K562 (cell line): ENCODE results near the gene AK4. TPM values are rescaled to one million over a fixed set of nuclear protein-coding genes. Genes with fewer than 3 reads are reported as not detected.

Experiments
- BMI1 ChIP-seq: fragments of 150-350 bp; IDR thresholded peaks from 2 replicates; pipeline ENCODE4 v1.6.1; 2014; ENCODE audit warnings: low read length
- CBX3 ChIP-seq, 2 experiments: IDR thresholded peaks; 1 replicate in 1 of 2; 2 replicates in 1 of 2; pipeline ENCODE4 v1.6.1; 2012; ENCODE audit warnings: inconsistent platforms in 2 of 2, low read length in 2 of 2, borderline replicate concordance in 1 of 2, control low read depth in 1 of 2
- DLX4 ChIP-seq: fragments of 250-450 bp; sonication (Bioruptor Pico); IDR thresholded peaks from 2 replicates; pipeline ENCODE4 v1.6.1; 2021; ENCODE audit warnings: mild to moderate bottlenecking
- FIP1L1 ChIP-seq: fragments of 200-400 bp; formaldehyde crosslinking; IDR thresholded peaks from 2 replicates; pipeline ENCODE4 v1.6.1; 2018; ENCODE audit warnings: mild to moderate bottlenecking, low read depth, low read length; ENCODE audit not compliant: poor library complexity, severe bottlenecking
- FOXA1 ChIP-seq: fragments of 450-650 bp; IDR thresholded peaks from 2 replicates; pipeline ENCODE4 v1.6.1; 2016; ENCODE audit warnings: mild to moderate bottlenecking, borderline replicate concordance
- GTF3C2 ChIP-seq: IDR thresholded peaks from 3 replicates; pipeline ENCODE4 v1.6.1; 2011; ENCODE audit warnings: borderline replicate concordance, mild to moderate bottlenecking, moderate library complexity; ENCODE audit not compliant: insufficient read length; ENCODE audit errors: extremely low read depth
- LEF1 ChIP-seq: fragments of 450-650 bp; IDR thresholded peaks from 2 replicates; pipeline ENCODE4 v1.6.1; 2016; ENCODE audit warnings: mild to moderate bottlenecking
- MEF2A ChIP-seq: IDR thresholded peaks from 2 replicates; pipeline ENCODE4 v1.6.1; 2011; ENCODE audit warnings: low read depth, mild to moderate bottlenecking, low read length, moderate library complexity; ENCODE audit not compliant: control insufficient read depth
- NR1H2 ChIP-seq: sonication (generic); formaldehyde crosslinking; IDR thresholded peaks from 2 replicates; pipeline ENCODE4 v1.4.0; 2020; ENCODE audit warnings: mild to moderate bottlenecking, missing genetic modification reagents
- PML ChIP-seq: IDR thresholded peaks from 2 replicates; pipeline ENCODE4 v1.6.1; 2012; ENCODE audit warnings: low read length, inconsistent platforms
- RAD51 ChIP-seq: fragments of 450-650 bp; IDR thresholded peaks from 2 replicates; pipeline ENCODE4 v1.7.1; 2016; ENCODE audit warnings: low read depth, mild to moderate bottlenecking, borderline replicate concordance
- RFX1 ChIP-seq: fragments of 450-650 bp; IDR thresholded peaks from 2 replicates; pipeline ENCODE4 v1.6.1; 2016; ENCODE audit warnings: mild to moderate bottlenecking, moderate library complexity
- SIN3A ChIP-seq, 2 experiments: fragments of 150-350 bp in 1 of 2; IDR thresholded peaks; 2 replicates each; pipeline ENCODE4 v1.6.1; 2011 to 2016; ENCODE audit warnings: borderline replicate concordance in 2 of 2, low read depth in 2 of 2, low read length in 2 of 2, mild to moderate bottlenecking in 2 of 2, moderate library complexity in 2 of 2; ENCODE audit not compliant: control insufficient read depth in 1 of 2
- SLC30A9 ChIP-seq: fragments of 250-450 bp; sonication (Bioruptor Pico); IDR thresholded peaks from 2 replicates; pipeline ENCODE4 v1.8.0; 2022; ENCODE audit warnings: mild to moderate bottlenecking, moderate library complexity
- SMAD1 ChIP-seq: fragments of 150-350 bp; IDR thresholded peaks from 2 replicates; pipeline ENCODE4 v1.6.1; 2014; ENCODE audit warnings: low read length, low read depth; ENCODE audit not compliant: partially characterized antibody
- TCF7L2 ChIP-seq: fragments of 150-350 bp; IDR thresholded peaks from 2 replicates; pipeline ENCODE4 v1.6.1; 2016; ENCODE audit warnings: low read depth, mild to moderate bottlenecking, low read length, moderate library complexity
- ZFPM2 ChIP-seq: fragments of 250-450 bp; sonication (Bioruptor Pico); IDR thresholded peaks from 2 replicates; pipeline ENCODE4 v1.5.1; 2022; ENCODE audit warnings: mild to moderate bottlenecking
- ZNF263 ChIP-seq: sonication (generic); formaldehyde crosslinking; IDR thresholded peaks from 2 replicates; pipeline ENCODE4 v1.8.0; 2022; ENCODE audit warnings: mild to moderate bottlenecking, missing genetic modification reagents, borderline replicate concordance
- ZNF583 ChIP-seq: fragments of 250-450 bp; sonication (Bioruptor Pico); IDR thresholded peaks from 2 replicates; pipeline ENCODE4 v1.4.0; 2020
- polyA plus RNA-seq, 8 experiments: library from polyadenylated mRNA; depleted of rRNA in 4 of 8; stranded (reverse) in 5 of 8; unstranded in 3 of 8; fragments of >200 nt; fragmentation: Nextera tagmentation in 2 of 8; fragmentation: Illumina TruSeq in 1 of 8; extraction: Ambion mirVana in 2 of 8; extraction: Trizol in 1 of 8; gene quantifications; 2 replicates each; pipeline versions ENCODE4 v1.2.1 to v1.2.3, GENCODE V29; 2011 to 2014; ENCODE audit warnings: inconsistent platforms in 1 of 8, missing spikeins in 1 of 8
- total RNA-seq, 7 experiments: library from RNA; depleted of rRNA in 6 of 7; stranded (reverse); fragments of >200 nt in 6 of 7; fragmentation: Illumina TruSeq in 2 of 7; extraction: Trizol in 2 of 7; gene quantifications; 2 replicates each; pipeline versions ENCODE4 v1.2.1 to v1.2.3, GENCODE V29; 2011 to 2021; ENCODE audit warnings: low replicate concordance in 1 of 7
- TF ChIP-seq, protein P1 (sequence below): fragments of 250-450 bp; sonication (Bioruptor Pico); IDR thresholded peaks from 2 replicates; pipeline ENCODE4 v1.8.0; 2021; ENCODE audit warnings: mild to moderate bottlenecking, moderate library complexity
- TF ChIP-seq, protein P2 (sequence below): fragments of 450-650 bp; IDR thresholded peaks from 2 replicates; pipeline ENCODE4 v1.6.1; 2017; ENCODE audit warnings: antibody characterized with exemption

Gene AK4
- total and polyA plus RNA-seq, 9 of the 15 experiments (the other 6 are each of a cell fraction or from before 2014, with no cell fraction given), result 10.4 to 96.6 (median 21.5) TPM

DNA sequence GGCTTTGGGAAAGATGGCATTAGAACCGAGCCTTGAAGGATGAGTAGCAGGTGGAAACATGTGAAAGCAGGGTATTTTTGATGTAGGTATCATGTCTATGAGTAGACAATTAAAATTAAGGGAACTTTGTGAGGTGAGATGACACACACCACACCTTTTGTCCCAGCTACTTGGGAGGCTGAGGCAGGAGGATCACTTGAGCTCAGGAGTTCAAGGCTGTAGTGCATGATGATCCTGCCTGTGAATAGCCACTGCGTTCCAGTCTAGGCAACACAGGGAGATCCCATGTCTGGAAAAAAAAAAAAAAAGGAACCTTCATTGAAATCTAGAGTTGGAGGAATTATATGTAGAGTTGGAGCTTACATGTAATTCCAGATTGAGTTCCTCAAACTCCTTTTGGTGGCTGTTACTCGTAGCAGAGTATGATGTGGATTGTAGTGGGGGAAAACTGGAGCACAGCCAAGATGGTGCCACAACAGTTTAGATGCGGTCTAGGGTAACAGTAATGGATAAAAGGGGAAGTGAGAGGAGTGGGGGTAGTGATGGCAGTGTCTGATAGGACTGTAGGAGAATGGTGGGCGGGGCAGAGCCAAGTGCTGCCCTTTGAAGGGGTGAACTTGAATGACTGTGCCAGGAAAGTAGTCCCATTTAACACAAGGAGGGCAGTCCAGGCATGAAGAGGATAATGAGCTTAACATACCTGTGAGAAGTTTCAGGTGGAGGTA is 17.4 kb downstream of the AK4 start (continued):
- TF ChIP-seq, protein P1, sequence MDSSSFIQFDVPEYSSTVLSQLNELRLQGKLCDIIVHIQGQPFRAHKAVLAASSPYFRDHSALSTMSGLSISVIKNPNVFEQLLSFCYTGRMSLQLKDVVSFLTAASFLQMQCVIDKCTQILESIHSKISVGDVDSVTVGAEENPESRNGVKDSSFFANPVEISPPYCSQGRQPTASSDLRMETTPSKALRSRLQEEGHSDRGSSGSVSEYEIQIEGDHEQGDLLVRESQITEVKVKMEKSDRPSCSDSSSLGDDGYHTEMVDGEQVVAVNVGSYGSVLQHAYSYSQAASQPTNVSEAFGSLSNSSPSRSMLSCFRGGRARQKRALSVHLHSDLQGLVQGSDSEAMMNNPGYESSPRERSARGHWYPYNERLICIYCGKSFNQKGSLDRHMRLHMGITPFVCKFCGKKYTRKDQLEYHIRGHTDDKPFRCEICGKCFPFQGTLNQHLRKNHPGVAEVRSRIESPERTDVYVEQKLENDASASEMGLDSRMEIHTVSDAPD (CRISPR knock-in tag), result no peak
- TF ChIP-seq NR1H2 (CRISPR knock-in tag), result no peak
- TF ChIP-seq ZFPM2, result no peak
- TF ChIP-seq ZNF263, result no peak
- TF ChIP-seq GTF3C2, result no peak
- no peak for TF ChIP-seq TCF7L2
- TF ChIP-seq CBX3 (IDR thresholded peaks at IDR 0.05; ENCODE audit: borderline replicate concordance in 1 of 2, low read length in 2 of 2), result no peak
- no peak for TF ChIP-seq RAD51
- no peak for TF ChIP-seq SMAD1
- no peak for TF ChIP-seq RFX1
- peak; percentile 52; the same call in 1 of the 2 replicates for TF ChIP-seq LEF1
- TF ChIP-seq SIN3A (IDR thresholded peaks at IDR 0.05; ENCODE audit: borderline replicate concordance in 2 of 2, control insufficient read depth in 1 of 2, low read depth in 2 of 2, low read length in 2 of 2), result no peak
- no peak for TF ChIP-seq FOXA1
- TF ChIP-seq, protein P2, sequence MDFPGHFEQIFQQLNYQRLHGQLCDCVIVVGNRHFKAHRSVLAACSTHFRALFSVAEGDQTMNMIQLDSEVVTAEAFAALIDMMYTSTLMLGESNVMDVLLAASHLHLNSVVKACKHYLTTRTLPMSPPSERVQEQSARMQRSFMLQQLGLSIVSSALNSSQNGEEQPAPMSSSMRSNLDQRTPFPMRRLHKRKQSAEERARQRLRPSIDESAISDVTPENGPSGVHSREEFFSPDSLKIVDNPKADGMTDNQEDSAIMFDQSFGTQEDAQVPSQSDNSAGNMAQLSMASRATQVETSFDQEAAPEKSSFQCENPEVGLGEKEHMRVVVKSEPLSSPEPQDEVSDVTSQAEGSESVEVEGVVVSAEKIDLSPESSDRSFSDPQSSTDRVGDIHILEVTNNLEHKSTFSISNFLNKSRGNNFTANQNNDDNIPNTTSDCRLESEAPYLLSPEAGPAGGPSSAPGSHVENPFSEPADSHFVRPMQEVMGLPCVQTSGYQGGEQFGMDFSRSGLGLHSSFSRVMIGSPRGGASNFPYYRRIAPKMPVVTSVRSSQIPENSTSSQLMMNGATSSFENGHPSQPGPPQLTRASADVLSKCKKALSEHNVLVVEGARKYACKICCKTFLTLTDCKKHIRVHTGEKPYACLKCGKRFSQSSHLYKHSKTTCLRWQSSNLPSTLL, result no peak
- no peak for TF ChIP-seq ZNF583 (CRISPR knock-in tag)
- TF ChIP-seq DLX4 (CRISPR knock-in tag), result no peak
- no peak for TF ChIP-seq PML
- TF ChIP-seq FIP1L1, result no peak
- TF ChIP-seq MEF2A, result no peak
- TF ChIP-seq SLC30A9 (CRISPR knock-in tag), result no peak
- TF ChIP-seq BMI1, result no peak
